ENCODE results near the gene TOR1B. TPM values are rescaled to one million over a fixed set of nuclear protein-coding genes. Genes with fewer than 3 reads are reported as not detected.

Gene TOR1B
- total and polyA plus RNA-seq, 2 donors from 2014 or later = 10.1 to 21.4 TPM

GRCh38 chr9:129822898-129823541 is 20.0 kb downstream of the TOR1B start:
- Histone ChIP-seq H3K36me3 (ENCODE audit: control insufficient read depth in 2 of 3, insufficient read depth in 3 of 3, low read length in 3 of 3) (peaks cover 2 to 16% (median 13%) of the 10 kb centered on the region in 3 donors), H3K27me3 (ENCODE audit: control insufficient read depth, insufficient read depth, low read length) (no peaks in the 10 kb centered on the region), H3K9ac (ENCODE audit: low read length in 3 of 3) (peak overlapping the region in 1 of 3 donors; percentile 77), H3K27ac (ENCODE audit: low read depth in 2 of 2, low read length in 2 of 2) (no peak overlapping the region), H3K9me3 (ENCODE audit: control insufficient read depth in 2 of 3, insufficient read depth in 1 of 3, low read length in 3 of 3) (no peaks in the 10 kb centered on the region), H3K4me3 (ENCODE audit: low read length in 3 of 3) (peak overlapping the region; percentile 57 to 68 (median 57)), H3K4me1 (ENCODE audit: control insufficient read depth in 2 of 3, insufficient read depth in 2 of 3, low read depth in 1 of 3, low read length in 3 of 3) (peaks cover 0 to 5% (median 0%) of the 10 kb centered on the region in 3 donors)
- no peak for TF ChIP-seq CTCF (IDR thresholded peaks at IDR 0.05; ENCODE audit: borderline replicate concordance, extremely low read depth, insufficient read depth)
- FAIRE-seq (no peak), DNase-seq (peak in 3 of 5 donors; percentile 26 to 83 (median 69))
- intact Hi-C loops (cut with DNase I) = no loop called here

- FAIRE-seq (no peak), DNase-seq (no peak)
- peaks cover 0 to 5% (median 0%) of the 10 kb centered on the region in 3 donors for H3K4me1 ChIP-seq (ENCODE audit: control insufficient read depth in 2 of 3, insufficient read depth in 2 of 3, low read depth in 1 of 3, low read length in 3 of 3)
- no peak for TF ChIP-seq CTCF (IDR thresholded peaks at IDR 0.05; ENCODE audit: borderline replicate concordance, extremely low read depth, insufficient read depth)
- no peaks in the 10 kb centered on the region for H3K9me3 ChIP-seq (ENCODE audit: control insufficient read depth in 2 of 3, insufficient read depth in 1 of 3, low read length in 3 of 3)
- peak overlapping the region in 1 of 2 donors; percentile 60 for H3K27ac ChIP-seq (ENCODE audit: low read depth in 2 of 2, low read length in 2 of 2)
- peak overlapping the region; percentile 46 to 69 (median 66) for H3K4me3 ChIP-seq (ENCODE audit: low read length in 3 of 3)
- no peak overlapping the region for H3K9ac ChIP-seq (ENCODE audit: low read length in 3 of 3)
- H3K36me3 ChIP-seq (ENCODE audit: control insufficient read depth in 2 of 3, insufficient read depth in 3 of 3, low read length in 3 of 3) = peaks cover 0 to 14% (median 10%) of the 10 kb centered on the region in 3 donors
- no peaks in the 10 kb centered on the region for H3K27me3 ChIP-seq (ENCODE audit: control insufficient read depth, insufficient read depth, low read length)
- intact Hi-C loops (cut with DNase I) = no loop called here
These were observed 20.6 kb downstream of the TOR1B start for GRCh38 chr9:129823542-129823934.

- Histone ChIP-seq H3K27ac (ENCODE audit: low read depth in 2 of 2, low read length in 2 of 2) (peak within 1 kb of the TSS in 1 of 2 donors; percentile 60), H3K4me3 (ENCODE audit: low read length in 3 of 3) (peak within 1 kb of the TSS; percentile 57 to 69 (median 66)), H3K9ac (ENCODE audit: low read length in 3 of 3) (peak within 1 kb of the TSS in 1 of 3 donors; percentile 77), H3K36me3 (ENCODE audit: control insufficient read depth in 2 of 3, insufficient read depth in 3 of 3, low read length in 3 of 3) (peaks cover 0 to 14% (median 13%) of the 10 kb centered on the region in 3 donors), H3K9me3 (ENCODE audit: control insufficient read depth in 2 of 3, insufficient read depth in 1 of 3, low read length in 3 of 3) (no peaks in the 10 kb centered on the region), H3K27me3 (ENCODE audit: control insufficient read depth, insufficient read depth, low read length) (no peaks in the 10 kb centered on the region), H3K4me1 (ENCODE audit: control insufficient read depth in 2 of 3, insufficient read depth in 2 of 3, low read depth in 1 of 3, low read length in 3 of 3) (peaks cover 0 to 5% (median 0%) of the 10 kb centered on the region in 3 donors)
- intact Hi-C loops (cut with DNase I) = no loop called here
- DNase-seq (peak; percentile 95 to 98 (median 96)), FAIRE-seq (no peak)
- no peak for TF ChIP-seq CTCF (IDR thresholded peaks at IDR 0.05; ENCODE audit: borderline replicate concordance, extremely low read depth, insufficient read depth)
These were observed 21.1 kb downstream of the TOR1B start, which contains the start of gene TOR1A for GRCh38 chr9:129823935-129824601. Gene TOR1A (minus strand): TSS chr9:129824136. CDS start chr9:129824085, 51 bp downstream.

Data from kidney (tissue), 14 donors.